ENCODE measurements around the gene MDC1. TPM values are rescaled to one million over a fixed set of nuclear protein-coding genes. Genes with fewer than 3 reads are reported as not detected.

MDC1 gene
- total and polyA plus RNA-seq, 2 of the 13 experiments (the other 11 are each of a cell fraction or from before 2014, with no cell fraction given), result 8.4 to 14.0 TPM

DNA sequence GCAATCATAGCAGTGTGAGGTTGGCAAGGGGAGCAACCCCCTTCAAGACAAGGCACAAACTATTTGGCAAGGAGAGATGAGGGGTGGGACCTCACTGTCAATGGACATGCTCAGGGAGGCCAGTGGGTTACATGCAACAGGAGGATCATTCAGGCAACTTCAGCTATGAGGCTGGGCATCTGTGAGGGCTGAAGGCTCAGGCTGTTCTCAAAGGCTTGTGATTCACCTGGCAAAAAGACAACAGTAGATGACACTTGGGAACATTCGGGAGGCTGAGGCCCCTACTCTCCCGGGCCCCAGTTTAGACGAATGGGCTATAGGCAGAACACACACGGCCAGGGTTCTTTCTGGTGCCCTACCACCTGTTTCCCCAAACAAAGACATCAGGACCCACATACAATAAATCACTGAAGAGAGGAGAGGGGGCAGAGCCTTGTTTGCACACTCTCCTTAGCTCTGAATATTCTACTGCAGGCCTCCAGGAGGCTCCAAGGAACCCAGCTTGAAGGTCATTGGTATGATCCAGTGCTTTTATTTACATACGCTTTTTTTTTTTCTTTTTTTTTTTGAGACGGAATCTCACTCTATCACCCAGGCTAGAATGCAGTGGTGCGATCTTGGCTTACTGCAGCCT, 11.0 kb upstream of the MDC1 start:
- Histone ChIP-seq H3K4me2 (ENCODE audit: low read depth, low read length) (no peak overlapping the region), H4K20me1 (ENCODE audit: insufficient read depth, low read length) (peaks cover 28% of the 10 kb centered on the region), H3K27ac (ENCODE audit: extremely low read length, insufficient read depth, low read length) (no peak overlapping the region), H3K4me3 (replicated peaks in 1 of 3; ENCODE audit: insufficient read depth in 1 of 3, low read depth in 2 of 3, low read length in 3 of 3) (no peak overlapping the region), H3K9me3 (ENCODE audit: low read length) (no peaks in the 10 kb centered on the region), H3K27me3 (ENCODE audit: control insufficient read depth in 1 of 2, insufficient read depth in 2 of 2, low read length in 2 of 2) (no peaks in the 10 kb centered on the region), H2AFZ (ENCODE audit: low read length) (no peak overlapping the region), H3K9ac (ENCODE audit: insufficient read depth, low read depth, low read length) (no peak overlapping the region), H3K4me1 (ENCODE audit: insufficient read depth, low read length) (peaks cover 50% of the 10 kb centered on the region), H3K79me2 (ENCODE audit: insufficient read depth, low read length) (peaks cover 10% of the 10 kb centered on the region), H3K36me3 (replicated peaks in 1 of 2; ENCODE audit: control insufficient read depth in 1 of 2, insufficient read depth in 2 of 2, low read length in 2 of 2) (peaks cover 25 to 62% of the 10 kb centered on the region in 2 experiments)
- FAIRE-seq (no peak), DNase-seq (ENCODE audit: low spot score) (no peak), ATAC-seq (no peak; the same call in 2 of the 3 replicates)
- no TSS peak for BruUV-seq (replicated peaks)
- in situ Hi-C loops (cut with HindIII; ENCODE audit: extremely low pct_ligation_motif_present, low pct_unique_long_range_greater_than_20kb), result loop anchor here (10.0 kb wide), 1 partner anchor 243 kb away; the partner anchor contains the start of gene HLA-E
- intact Hi-C loops (cut with micrococcal nuclease; ENCODE audit: unreplicated experiment), result no loop called here
- POLR2A ChIA-PET, result interaction anchor here (0.6 to 3.5 kb wide), 11 partner anchors 11 to 154 kb away, joined by 3 to 31 read pairs (median 3); partner anchors contain the start of genes FLOT1, IER3, MDC1 and NRM
- CTCF ChIA-PET (ENCODE audit: low intra/inter-chr PET ratio, low total read pairs), result no interaction called here
- 85% methylated on average over 7 of the region's 7 CpGs for WGBS (ENCODE audit: low lambda C conversion rate)
- TF ChIP-seq, protein P1, sequence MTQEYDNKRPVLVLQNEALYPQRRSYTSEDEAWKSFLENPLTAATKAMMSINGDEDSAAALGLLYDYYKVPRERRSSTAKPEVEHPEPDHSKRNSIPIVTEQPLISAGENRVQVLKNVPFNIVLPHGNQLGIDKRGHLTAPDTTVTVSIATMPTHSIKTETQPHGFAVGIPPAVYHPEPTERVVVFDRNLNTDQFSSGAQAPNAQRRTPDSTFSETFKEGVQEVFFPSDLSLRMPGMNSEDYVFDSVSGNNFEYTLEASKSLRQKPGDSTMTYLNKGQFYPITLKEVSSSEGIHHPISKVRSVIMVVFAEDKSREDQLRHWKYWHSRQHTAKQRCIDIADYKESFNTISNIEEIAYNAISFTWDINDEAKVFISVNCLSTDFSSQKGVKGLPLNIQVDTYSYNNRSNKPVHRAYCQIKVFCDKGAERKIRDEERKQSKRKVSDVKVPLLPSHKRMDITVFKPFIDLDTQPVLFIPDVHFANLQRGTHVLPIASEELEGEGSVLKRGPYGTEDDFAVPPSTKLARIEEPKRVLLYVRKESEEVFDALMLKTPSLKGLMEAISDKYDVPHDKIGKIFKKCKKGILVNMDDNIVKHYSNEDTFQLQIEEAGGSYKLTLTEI (CRISPR knock-in tag; conservative IDR thresholded peaks at IDR 0.05), result no peak
- TF ChIP-seq TSC22D2 (CRISPR knock-in tag; IDR thresholded peaks at IDR 0.05; ENCODE audit: borderline replicate concordance) (no peak), MTA1 (CRISPR knock-in tag; IDR thresholded peaks at IDR 0.05; ENCODE audit: borderline replicate concordance) (no peak), ARNT2 (CRISPR knock-in tag; IDR thresholded peaks at IDR 0.05; ENCODE audit: low read depth) (no peak), ZNF616 (CRISPR knock-in tag; IDR thresholded peaks at IDR 0.05; ENCODE audit: low read depth) (no peak), NCOA2 (CRISPR knock-in tag; IDR thresholded peaks at IDR 0.05) (no peak), ZNF354B (CRISPR knock-in tag; IDR thresholded peaks at IDR 0.05) (no peak), CAMTA2 (CRISPR knock-in tag; IDR thresholded peaks at IDR 0.05; ENCODE audit: borderline replicate concordance) (no peak)

Data from HepG2 (cell line).